ENCODE data around the gene PPP1R3G.

DNA sequence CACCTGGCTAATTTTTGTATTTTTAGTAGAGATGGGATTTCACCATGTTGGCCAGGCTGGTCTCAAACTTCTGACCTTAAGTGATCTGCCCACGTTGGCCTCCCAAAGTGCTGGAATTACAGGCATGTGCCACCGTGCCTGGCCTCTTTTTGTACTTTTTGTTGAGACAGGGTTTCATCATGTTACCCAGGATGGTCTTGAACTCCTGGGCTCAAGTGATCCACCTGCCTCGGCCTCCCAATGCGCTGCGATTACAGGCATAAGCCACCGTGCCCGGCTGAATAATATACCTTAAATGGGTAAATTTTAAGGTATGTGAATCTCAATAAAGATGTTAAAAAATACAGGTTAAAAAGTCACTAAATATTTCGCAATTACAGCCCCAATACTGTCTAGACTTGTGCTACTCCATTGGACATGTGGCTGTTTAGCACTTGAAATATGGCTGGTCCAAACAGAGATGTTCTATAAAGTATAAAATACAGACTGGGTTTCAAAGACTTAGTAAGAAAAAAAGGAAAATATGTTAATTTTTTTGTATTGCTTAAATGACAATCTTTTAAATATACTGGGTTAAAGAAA lies 42.1 kb downstream of the PPP1R3G start:
- TF ChIP-seq ONECUT2 (CRISPR knock-in tag; IDR thresholded peaks at IDR 0.05) (no peak), PHF8 (CRISPR knock-in tag; IDR thresholded peaks at IDR 0.05) (no peak), ZNF547 (CRISPR knock-in tag; IDR thresholded peaks at IDR 0.05) (no peak), ZNF556 (CRISPR knock-in tag; IDR thresholded peaks at IDR 0.05; ENCODE audit: borderline replicate concordance) (no peak), ZNF747 (CRISPR knock-in tag; IDR thresholded peaks at IDR 0.05; ENCODE audit: borderline replicate concordance) (no peak), YEATS4 (CRISPR knock-in tag; IDR thresholded peaks at IDR 0.05; ENCODE audit: borderline replicate concordance) (no peak), ZNF761 (CRISPR knock-in tag; conservative IDR thresholded peaks at IDR 0.05) (no peak), ZNF543 (CRISPR knock-in tag; IDR thresholded peaks at IDR 0.05) (no peak)
- TF ChIP-seq, protein P1, sequence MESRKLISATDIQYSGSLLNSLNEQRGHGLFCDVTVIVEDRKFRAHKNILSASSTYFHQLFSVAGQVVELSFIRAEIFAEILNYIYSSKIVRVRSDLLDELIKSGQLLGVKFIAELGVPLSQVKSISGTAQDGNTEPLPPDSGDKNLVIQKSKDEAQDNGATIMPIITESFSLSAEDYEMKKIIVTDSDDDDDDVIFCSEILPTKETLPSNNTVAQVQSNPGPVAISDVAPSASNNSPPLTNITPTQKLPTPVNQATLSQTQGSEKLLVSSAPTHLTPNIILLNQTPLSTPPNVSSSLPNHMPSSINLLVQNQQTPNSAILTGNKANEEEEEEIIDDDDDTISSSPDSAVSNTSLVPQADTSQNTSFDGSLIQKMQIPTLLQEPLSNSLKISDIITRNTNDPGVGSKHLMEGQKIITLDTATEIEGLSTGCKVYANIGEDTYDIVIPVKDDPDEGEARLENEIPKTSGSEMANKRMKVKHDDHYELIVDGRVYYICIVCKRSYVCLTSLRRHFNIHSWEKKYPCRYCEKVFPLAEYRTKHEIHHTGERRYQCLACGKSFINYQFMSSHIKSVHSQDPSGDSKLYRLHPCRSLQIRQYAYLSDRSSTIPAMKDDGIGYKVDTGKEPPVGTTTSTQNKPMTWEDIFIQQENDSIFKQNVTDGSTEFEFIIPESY (CRISPR knock-in tag; IDR thresholded peaks at IDR 0.05): no peak
- TF ChIP-seq, protein P2, sequence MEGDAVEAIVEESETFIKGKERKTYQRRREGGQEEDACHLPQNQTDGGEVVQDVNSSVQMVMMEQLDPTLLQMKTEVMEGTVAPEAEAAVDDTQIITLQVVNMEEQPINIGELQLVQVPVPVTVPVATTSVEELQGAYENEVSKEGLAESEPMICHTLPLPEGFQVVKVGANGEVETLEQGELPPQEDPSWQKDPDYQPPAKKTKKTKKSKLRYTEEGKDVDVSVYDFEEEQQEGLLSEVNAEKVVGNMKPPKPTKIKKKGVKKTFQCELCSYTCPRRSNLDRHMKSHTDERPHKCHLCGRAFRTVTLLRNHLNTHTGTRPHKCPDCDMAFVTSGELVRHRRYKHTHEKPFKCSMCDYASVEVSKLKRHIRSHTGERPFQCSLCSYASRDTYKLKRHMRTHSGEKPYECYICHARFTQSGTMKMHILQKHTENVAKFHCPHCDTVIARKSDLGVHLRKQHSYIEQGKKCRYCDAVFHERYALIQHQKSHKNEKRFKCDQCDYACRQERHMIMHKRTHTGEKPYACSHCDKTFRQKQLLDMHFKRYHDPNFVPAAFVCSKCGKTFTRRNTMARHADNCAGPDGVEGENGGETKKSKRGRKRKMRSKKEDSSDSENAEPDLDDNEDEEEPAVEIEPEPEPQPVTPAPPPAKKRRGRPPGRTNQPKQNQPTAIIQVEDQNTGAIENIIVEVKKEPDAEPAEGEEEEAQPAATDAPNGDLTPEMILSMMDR (CRISPR knock-in tag; IDR thresholded peaks at IDR 0.05): no peak
- TF ChIP-seq, protein P3, sequence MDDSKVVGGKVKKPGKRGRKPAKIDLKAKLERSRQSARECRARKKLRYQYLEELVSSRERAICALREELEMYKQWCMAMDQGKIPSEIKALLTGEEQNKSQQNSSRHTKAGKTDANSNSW (CRISPR knock-in tag; IDR thresholded peaks at IDR 0.05; ENCODE audit: borderline replicate concordance): no peak
